ENCODE data around the gene PRSS33.

- no peak for TF ChIP-seq EP300 (IDR thresholded peaks at IDR 0.05; ENCODE audit: low read length)
- TF ChIP-seq CHD2 (IDR thresholded peaks at IDR 0.05; ENCODE audit: low read depth, low read length): no peak
- no peak for TF ChIP-seq LEF1 (IDR thresholded peaks at IDR 0.05)
- TF ChIP-seq KLF16 (IDR thresholded peaks at IDR 0.05): no peak
- no peak for TF ChIP-seq CTCF (IDR thresholded peaks at IDR 0.05 in 2 of 3, conservative IDR thresholded peaks at IDR 0.05 in 1 of 3; ENCODE audit: insufficient read depth in 2 of 3, low read depth in 1 of 3, low read length in 3 of 3)
- TF ChIP-seq EZH2 (IDR thresholded peaks at IDR 0.05; ENCODE audit: borderline replicate concordance, low read depth, low read length): no peak
- TF ChIP-seq KDM1A (IDR thresholded peaks at IDR 0.05): no peak
Measured at GRCh38 chr16:2831203-2831602, 43.8 kb upstream of the PRSS33 start.

Data from K562 (cell line).